ENCODE results near the gene LIG1.
"Not testable (repeated sequence)": the region's sequence is repeated elsewhere in the genome, so short reads cannot be mapped to it uniquely, and the experiment has no call there.

The LIG1 gene

GRCh38 chr19:48118131-48118517 lies 52.0 kb downstream of the LIG1 start:
- no peak for DNase-seq

GRCh38 chr19:48117515-48118130 lies 52.5 kb downstream of the LIG1 start:
- DNase-seq = no peak

- no peak for DNase-seq
These were observed 56.8 kb downstream of the LIG1 start for GRCh38 chr19:48113190-48113917.

- DNase-seq = no peak
These were observed 58.9 kb downstream of the LIG1 start for GRCh38 chr19:48111280-48111679.

- peak; percentile 83 for DNase-seq
These were observed 59.7 kb downstream of the LIG1 start, which contains the start of gene PLA2G4C for GRCh38 chr19:48110350-48110966. Gene PLA2G4C (minus strand): TSS chr19:48110817. CDS start chr19:48106529, 4,288 bp downstream.

GRCh38 chr19:48108997-48109782 lies 61.0 kb downstream of the LIG1 start:
- no peak for DNase-seq

- no peak for DNase-seq
These were observed 66.2 kb downstream of the LIG1 start for GRCh38 chr19:48103922-48104321.

GRCh38 chr19:48102870-48103751 lies 67.0 kb downstream of the LIG1 start:
- DNase-seq = peak; percentile 9

- no peak for DNase-seq
These were observed 74.5 kb downstream of the LIG1 start for GRCh38 chr19:48095612-48096175.

- no peak for DNase-seq
These were observed 75.3 kb downstream of the LIG1 start for GRCh38 chr19:48094855-48095203.

GRCh38 chr19:48094129-48094854 lies 75.9 kb downstream of the LIG1 start:
- no peak for DNase-seq

GRCh38 chr19:48091111-48091718 lies 78.9 kb downstream of the LIG1 start:
- DNase-seq = not testable (repeated sequence)

- DNase-seq = no peak
These were observed 79.8 kb downstream of the LIG1 start for GRCh38 chr19:48090281-48090802.

GRCh38 chr19:48088991-48089390 lies 81.2 kb downstream of the LIG1 start:
- DNase-seq = not testable (repeated sequence)

- DNase-seq = no peak
These were observed 84.0 kb downstream of the LIG1 start for GRCh38 chr19:48085904-48086864.

GRCh38 chr19:48085076-48085475 lies 85.1 kb downstream of the LIG1 start:
- no peak for DNase-seq

GRCh38 chr19:48081106-48081505 lies 89.0 kb downstream of the LIG1 start:
- DNase-seq = no peak

- DNase-seq = not testable (repeated sequence)
These were observed 99.9 kb downstream of the LIG1 start for GRCh38 chr19:48070177-48070769.

- no peak for DNase-seq
These were observed 100.7 kb downstream of the LIG1 start for GRCh38 chr19:48069435-48069834.
